Measurements from ENCODE around the gene MUC5B.
"Not testable (repeated sequence)": the region's sequence is repeated elsewhere in the genome, so short reads cannot be mapped to it uniquely, and the experiment has no call there.

The MUC5B gene

GRCh38 chr11:1234054-1234720, 11.3 kb downstream of the MUC5B start:
- DNase-seq, result no peak

- no peak for DNase-seq
Measured at GRCh38 chr11:1234771-1235305, 12.0 kb downstream of the MUC5B start.

DNA sequence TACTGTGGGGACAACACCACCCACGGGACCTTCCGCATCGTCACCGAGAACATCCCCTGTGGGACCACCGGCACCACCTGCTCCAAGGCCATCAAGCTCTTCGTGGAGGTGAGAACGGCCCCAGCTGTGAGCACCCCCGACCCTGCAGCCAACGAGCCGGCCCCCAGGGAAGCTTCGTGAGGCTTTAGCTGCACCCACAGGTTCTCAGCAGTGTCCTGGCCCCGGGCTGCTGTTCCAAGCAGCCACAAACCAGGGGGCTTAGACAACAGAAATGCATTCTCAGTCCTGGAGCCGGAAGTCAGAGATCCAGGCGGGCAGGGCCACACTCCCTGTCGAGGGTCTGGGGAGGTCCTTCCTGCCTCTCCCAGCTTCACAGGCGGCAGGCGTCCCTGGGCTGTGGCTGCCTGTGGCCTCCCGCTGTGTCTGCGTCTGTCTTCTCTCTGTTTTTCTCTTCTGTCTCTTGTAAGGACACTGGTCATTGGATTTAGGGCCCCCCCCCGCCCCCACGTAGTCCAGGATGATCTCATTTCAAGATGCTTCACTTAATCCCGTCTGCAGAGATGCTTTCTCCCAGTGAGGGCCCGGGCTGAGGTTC, 12.5 kb downstream of the MUC5B start:
- DNase-seq, result no peak

GRCh38 chr11:1235901-1236315, 13.0 kb downstream of the MUC5B start:
- no peak for DNase-seq

DNA sequence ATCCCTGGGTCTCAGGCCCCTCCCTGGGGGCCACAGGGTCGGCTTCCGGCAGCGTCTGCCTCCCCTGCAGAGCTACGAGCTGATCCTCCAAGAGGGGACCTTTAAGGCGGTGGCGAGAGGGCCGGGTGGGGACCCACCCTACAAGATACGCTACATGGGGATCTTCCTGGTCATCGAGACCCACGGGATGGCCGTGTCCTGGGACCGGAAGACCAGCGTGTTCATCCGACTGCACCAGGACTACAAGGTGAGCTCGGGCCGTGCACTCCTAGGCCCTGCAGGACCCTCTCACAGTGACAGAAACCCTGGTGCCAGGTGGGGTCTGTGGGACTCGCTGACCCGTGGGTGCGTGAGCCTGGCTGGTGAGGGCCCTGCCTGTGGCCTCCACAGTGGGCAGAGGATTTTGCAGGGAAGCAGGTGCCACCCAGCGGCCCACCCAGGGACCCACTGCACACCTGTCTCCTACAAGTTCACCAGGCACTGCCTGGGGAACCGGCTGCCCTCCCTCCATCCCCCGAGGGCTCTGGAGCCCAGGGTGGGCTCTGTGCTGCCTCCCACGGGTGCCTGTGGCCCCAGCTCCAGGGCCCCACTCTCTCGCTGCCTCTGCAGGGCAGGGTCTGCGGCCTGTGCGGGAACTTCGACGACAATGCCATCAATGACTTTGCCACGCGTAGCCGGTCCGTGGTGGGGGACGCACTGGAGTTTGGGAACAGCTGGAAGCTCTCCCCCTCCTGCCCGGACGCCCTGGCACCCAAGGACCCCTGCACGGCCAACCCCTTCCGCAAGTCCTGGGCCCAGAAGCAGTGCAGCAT, 13.7 kb downstream of the MUC5B start:
- DNase-seq, result no peak

- no peak for DNase-seq
Measured at GRCh38 chr11:1237128-1237580, 14.3 kb downstream of the MUC5B start.

DNA sequence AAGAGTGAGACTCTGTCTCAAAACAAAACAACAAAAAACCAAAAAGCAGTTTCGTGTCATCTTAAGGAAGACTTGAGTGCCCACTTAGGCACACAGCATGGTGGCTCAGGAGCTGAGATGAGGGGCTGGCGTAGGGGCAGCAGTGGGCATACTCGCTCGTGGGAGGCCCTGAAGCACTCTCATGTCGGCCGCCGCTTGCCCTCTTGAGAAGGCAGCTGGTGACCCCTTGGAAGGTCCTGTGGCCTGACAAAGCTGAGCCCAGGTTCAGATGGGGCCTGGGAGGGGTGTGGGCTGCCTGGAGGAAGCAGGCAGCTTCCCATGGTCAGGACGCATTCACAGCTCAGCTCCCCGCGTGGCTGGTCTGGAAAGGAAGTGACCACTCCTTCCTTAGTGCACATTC, 15.0 kb downstream of the MUC5B start:
- DNase-seq, result no peak

- no peak for DNase-seq
Measured at GRCh38 chr11:1238767-1239595, 16.1 kb downstream of the MUC5B start.

- DNase-seq, result no peak
Measured at GRCh38 chr11:1239596-1240205, 16.8 kb downstream of the MUC5B start.

DNA sequence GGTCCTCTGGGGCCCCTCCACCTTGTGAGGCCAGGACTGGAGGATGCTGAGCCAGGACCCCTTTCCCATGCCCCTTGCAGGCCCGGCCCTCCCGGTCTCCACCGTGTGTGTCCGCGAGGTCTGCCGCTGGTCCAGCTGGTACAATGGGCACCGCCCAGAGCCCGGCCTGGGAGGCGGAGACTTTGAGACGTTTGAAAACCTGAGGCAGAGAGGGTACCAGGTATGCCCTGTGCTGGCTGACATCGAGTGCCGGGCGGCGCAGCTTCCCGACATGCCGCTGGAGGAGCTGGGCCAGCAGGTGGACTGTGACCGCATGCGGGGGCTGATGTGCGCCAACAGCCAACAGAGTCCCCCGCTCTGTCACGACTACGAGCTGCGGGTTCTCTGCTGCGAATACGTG, 17.9 kb downstream of the MUC5B start:
- DNase-seq, result no peak

DNA sequence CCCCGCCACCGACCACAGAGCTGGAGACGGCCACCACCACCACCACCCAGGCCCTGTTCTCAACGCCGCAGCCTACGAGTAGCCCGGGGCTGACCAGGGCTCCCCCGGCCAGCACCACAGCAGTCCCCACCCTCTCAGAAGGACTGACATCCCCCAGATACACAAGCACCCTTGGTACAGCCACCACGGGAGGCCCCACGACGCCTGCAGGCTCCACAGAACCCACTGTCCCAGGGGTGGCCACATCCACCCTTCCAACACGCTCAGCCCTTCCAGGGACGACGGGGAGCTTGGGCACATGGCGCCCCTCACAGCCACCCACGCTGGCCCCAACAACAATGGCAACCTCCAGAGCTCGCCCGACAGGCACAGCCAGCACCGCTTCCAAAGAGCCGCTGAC, 18.8 kb downstream of the MUC5B start:
- DNase-seq, result no peak

DNA sequence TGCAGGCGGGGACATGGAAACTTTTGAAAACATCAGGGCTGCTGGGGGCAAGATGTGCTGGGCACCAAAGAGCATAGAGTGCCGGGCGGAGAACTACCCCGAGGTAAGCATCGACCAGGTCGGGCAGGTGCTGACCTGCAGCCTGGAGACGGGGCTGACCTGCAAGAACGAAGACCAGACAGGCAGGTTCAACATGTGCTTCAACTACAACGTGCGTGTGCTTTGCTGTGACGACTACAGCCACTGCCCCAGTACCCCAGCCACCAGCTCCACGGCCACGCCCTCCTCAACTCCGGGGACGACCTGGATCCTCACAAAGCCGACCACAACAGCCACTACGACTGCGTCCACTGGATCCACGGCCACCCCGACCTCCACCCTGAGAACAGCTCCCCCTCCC, 19.4 kb downstream of the MUC5B start:
- no peak for DNase-seq

- not testable (repeated sequence) for DNase-seq
Measured at GRCh38 chr11:1242751-1243150, 19.9 kb downstream of the MUC5B start.

DNA sequence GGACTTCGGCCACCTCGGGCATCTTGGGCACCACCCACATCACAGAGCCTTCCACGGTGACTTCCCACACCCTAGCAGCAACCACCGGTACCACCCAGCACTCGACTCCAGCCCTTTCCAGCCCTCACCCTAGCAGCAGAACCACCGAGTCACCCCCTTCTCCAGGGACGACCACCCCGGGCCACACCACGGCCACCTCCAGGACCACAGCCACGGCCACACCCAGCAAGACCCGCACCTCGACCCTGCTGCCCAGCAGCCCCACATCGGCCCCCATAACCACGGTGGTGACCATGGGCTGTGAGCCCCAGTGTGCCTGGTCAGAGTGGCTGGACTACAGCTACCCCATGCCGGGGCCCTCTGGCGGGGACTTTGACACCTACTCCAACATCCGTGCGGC, 20.7 kb downstream of the MUC5B start:
- not testable (repeated sequence) for DNase-seq

GRCh38 chr11:1244557-1244956, 21.7 kb downstream of the MUC5B start:
- not testable (repeated sequence) for DNase-seq

DNA sequence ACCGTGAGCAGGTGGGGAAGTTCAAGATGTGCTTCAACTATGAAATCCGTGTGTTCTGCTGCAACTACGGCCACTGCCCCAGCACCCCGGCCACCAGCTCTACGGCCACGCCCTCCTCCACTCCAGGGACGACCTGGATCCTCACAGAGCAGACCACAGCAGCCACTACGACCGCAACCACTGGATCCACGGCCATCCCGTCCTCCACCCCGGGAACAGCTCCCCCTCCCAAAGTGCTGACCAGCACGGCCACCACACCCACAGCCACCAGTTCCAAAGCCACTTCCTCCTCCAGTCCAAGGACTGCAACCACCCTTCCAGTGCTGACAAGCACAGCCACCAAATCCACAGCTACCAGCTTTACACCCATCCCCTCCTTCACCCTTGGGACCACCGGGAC, 22.9 kb downstream of the MUC5B start:
- not testable (repeated sequence) for DNase-seq

DNA sequence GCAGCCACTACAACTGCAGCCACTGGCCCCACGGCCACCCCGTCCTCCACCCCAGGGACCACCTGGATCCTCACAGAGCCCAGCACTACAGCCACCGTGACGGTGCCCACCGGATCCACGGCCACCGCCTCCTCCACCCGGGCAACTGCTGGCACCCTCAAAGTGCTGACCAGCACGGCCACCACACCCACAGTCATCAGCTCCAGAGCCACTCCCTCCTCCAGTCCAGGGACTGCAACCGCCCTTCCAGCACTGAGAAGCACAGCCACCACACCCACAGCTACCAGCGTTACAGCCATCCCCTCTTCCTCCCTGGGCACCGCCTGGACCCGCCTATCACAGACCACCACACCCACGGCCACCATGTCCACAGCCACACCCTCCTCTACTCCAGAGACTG, 23.4 kb downstream of the MUC5B start:
- DNase-seq, result not testable (repeated sequence)

GRCh38 chr11:1247026-1247425, 24.2 kb downstream of the MUC5B start:
- not testable (repeated sequence) for DNase-seq

- not testable (repeated sequence) for DNase-seq
Measured at GRCh38 chr11:1248951-1249350, 26.1 kb downstream of the MUC5B start.

DNA sequence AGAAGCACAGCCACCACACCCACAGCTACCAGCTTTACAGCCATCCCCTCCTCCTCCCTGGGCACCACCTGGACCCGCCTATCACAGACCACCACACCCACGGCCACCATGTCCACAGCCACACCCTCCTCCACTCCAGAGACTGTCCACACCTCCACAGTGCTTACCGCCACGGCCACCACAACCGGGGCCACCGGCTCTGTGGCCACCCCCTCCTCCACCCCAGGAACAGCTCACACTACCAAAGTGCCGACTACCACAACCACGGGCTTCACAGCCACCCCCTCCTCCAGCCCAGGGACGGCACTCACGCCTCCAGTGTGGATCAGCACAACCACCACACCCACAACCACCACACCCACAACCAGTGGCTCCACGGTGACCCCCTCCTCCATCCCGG, 27.5 kb downstream of the MUC5B start:
- not testable (repeated sequence) for DNase-seq

GRCh38 chr11:1251236-1251770, 28.4 kb downstream of the MUC5B start:
- no peak for DNase-seq
